ENCODE measurements around the gene MCRS1. TPM values are rescaled to one million over a fixed set of nuclear protein-coding genes. Genes with fewer than 3 reads are reported as not detected.

Gene MCRS1
- total RNA-seq, 4 donors from 2014 or later: 38.5 to 53.8 (median 41.5) TPM

DNA sequence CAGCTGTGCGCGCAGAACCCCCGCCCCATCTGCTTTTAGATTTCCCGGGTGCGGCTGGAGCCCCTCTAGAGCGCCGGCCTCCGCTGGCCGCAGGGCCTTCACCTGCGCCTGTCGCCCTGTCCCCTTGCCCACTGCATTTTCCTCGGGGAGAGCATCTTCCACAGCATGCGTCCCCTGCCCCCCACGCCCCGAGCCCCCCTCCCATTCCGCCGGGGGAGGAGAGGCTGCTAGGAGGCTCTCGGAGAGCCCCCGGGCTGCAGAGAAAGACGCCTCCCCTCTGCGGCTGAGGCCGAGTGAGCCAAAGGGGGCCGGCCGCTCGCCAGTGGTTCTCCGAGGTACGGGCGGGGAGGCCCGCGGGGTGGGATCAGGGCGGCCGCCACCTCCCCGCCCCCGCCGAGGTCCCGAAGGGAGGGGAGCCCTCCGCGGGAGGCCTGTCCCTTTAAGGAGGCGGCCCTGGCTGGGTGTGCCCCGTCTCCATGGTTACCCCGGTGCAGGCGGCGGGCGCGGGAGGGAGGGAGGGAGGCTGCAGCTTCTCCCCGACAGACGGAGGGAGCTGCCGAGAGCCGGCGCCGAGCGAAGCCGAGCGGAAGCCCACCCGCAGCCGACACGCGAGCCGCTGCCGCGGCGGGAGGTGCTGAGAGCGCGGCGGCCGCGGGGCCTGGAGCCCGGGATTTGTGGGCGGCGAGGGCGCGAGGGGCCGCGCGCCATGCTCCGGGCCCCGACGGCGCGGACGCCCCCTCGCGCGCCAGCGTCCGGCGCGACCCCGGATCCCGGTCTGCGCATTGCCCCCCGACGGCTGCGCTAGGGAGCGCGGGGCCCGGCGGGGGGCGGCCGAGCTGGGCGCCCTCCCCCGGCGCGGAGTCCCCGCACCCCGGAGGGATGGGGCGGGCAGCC is 29.2 kb downstream of the MCRS1 start, which contains the start of gene KCNH3:
Gene KCNH3 (plus strand): TSS at position 521 of the 894 bp plus-strand sequence. CDS start 387 bp downstream, outside the sequence.
- intact Hi-C loops (cut with DNase I; ENCODE audit: low total_unique reads): no loop called here
- 0% methylated on average over 14 to 49 of the region's 107 CpGs for WGBS, 2 donors
- TF ChIP-seq POLR2A (IDR thresholded peaks at IDR 0.05): no peak
- TF ChIP-seq, protein P1, sequence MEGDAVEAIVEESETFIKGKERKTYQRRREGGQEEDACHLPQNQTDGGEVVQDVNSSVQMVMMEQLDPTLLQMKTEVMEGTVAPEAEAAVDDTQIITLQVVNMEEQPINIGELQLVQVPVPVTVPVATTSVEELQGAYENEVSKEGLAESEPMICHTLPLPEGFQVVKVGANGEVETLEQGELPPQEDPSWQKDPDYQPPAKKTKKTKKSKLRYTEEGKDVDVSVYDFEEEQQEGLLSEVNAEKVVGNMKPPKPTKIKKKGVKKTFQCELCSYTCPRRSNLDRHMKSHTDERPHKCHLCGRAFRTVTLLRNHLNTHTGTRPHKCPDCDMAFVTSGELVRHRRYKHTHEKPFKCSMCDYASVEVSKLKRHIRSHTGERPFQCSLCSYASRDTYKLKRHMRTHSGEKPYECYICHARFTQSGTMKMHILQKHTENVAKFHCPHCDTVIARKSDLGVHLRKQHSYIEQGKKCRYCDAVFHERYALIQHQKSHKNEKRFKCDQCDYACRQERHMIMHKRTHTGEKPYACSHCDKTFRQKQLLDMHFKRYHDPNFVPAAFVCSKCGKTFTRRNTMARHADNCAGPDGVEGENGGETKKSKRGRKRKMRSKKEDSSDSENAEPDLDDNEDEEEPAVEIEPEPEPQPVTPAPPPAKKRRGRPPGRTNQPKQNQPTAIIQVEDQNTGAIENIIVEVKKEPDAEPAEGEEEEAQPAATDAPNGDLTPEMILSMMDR (IDR thresholded peaks at IDR 0.05): no peak
- H3K4me3 ChIP-seq (ENCODE audit: low read depth, poor library complexity, severe bottlenecking): peak within 1 kb of the TSS; percentile 22
- DNase-seq (ENCODE audit: low spot score in 2 of 2): peak; percentile 77 to 96

DNA sequence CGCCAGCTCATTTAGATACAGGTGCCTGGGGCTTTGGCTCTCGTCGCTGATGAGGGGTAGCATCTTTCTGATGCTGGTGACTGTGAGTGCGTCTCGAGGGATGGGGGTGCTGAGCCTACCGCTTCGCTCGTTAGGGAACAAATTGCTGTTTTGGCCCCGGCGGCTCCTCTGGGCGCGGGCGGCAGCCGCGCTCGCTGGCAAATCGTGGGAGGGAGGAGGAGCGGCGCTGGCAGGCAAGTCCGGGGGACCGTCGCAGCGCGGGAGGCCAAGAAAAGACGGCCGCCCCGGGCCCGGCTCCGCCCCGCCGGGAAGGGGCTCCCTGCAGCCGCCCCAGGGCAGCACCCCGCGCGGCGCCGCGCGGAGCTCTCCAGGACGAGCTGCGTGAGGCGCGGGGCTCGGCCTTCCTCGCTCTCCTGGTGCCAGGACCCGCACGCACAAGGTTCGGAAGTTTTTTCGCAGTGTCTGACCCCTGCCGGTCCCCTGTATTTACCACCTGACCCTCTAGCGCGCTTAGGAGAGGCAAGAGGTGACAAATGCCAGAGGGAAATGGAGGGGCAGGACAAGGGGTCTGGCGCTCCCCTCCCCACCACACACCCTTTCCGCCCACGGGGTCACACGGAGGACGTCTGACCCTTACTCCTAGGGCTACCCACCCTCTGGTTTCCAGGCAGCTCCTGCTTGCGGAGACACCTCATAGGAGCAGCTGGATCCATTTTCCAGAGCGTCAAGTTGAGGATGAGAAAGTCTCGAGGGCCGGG is 30.0 kb downstream of the MCRS1 start:
- TF ChIP-seq, protein P1 (IDR thresholded peaks at IDR 0.05): no peak
- no peak for TF ChIP-seq POLR2A (IDR thresholded peaks at IDR 0.05)
- peak overlapping the region; percentile 22 for H3K4me3 ChIP-seq (ENCODE audit: low read depth, poor library complexity, severe bottlenecking)
- intact Hi-C loops (cut with DNase I; ENCODE audit: low total_unique reads): no loop called here
- peak in 1 of 2 donors; percentile 80 for DNase-seq (ENCODE audit: low spot score in 2 of 2)
- 0 to 1% methylated on average over 19 to 21 of the region's 61 CpGs for WGBS, 2 donors

DNA sequence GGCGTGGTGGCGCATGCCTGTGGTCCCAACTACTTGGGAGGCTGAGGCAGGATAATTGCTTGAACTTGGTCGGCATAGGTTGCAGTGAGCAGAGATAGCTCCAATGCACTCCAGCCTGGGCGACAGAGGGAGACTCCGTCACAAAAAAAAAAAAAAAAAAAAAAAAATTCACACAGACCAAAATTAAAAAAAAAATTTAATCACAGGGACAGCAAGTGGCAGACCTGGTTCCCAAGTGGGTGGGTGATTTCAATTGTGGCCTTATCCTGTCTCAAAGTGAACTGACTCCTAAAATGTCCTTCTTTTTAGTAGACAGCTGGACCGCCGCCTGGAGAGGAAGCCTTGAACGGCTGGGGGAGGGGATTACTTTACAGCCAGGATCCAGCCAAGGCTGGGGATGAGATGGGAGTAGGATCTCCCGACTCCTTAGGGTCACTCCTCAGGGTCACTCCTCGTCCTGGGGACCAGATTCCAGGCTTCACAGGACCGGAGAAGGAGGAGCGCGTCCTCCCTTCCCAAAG is 30.7 kb downstream of the MCRS1 start:
- 24 to 25% methylated on average over 10 to 12 of the region's 13 CpGs for WGBS, 2 donors
- intact Hi-C loops (cut with DNase I; ENCODE audit: low total_unique reads): no loop called here
- no peak for TF ChIP-seq POLR2A (IDR thresholded peaks at IDR 0.05)
- TF ChIP-seq, protein P1 (IDR thresholded peaks at IDR 0.05): no peak
- DNase-seq (ENCODE audit: low spot score in 2 of 2): peak in 1 of 2 donors; percentile 37
- H3K4me3 ChIP-seq (ENCODE audit: low read depth, poor library complexity, severe bottlenecking): peak overlapping the region; percentile 22

- WGBS, 2 donors: 44 to 64% methylated on average over 3 of the region's 3 CpGs
- no peak for TF ChIP-seq POLR2A (IDR thresholded peaks at IDR 0.05)
- TF ChIP-seq, protein P1 (IDR thresholded peaks at IDR 0.05): no peak
- H3K4me3 ChIP-seq (ENCODE audit: low read depth, poor library complexity, severe bottlenecking): no peak overlapping the region
- intact Hi-C loops (cut with DNase I; ENCODE audit: low total_unique reads): no loop called here
- DNase-seq (ENCODE audit: low spot score in 2 of 2): no peak
Observed at GRCh38 chr12:49536526-49537071, 31.3 kb downstream of the MCRS1 start.

DNA sequence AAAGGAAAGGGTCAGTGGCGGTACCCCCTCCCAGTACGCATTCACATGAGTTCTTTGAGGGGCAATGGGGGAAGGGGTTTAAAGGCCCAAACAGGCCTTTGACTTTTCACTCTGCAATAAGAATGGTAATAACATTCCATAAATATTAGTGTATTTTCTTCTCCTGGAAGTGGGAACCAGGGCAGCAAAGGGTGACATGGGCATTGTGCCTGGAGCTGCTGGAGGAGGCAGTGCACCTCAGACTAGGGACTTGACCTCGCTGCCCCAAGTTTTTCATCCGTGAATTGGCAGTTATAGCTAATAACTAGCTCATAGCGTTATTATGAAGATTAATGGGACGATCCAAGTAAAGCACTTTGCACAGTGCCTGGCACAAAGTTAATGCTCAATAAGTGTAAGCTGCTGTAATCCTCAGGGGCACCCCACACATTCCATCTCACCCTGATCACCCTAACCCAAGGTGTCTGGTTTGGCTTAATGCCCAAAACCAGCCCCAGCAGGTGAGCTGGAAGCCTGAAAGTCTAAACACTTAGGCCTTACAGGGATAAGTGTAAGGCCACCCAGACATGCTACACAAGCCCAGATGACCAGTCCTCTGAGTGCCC is 31.9 kb downstream of the MCRS1 start:
- 83 to 85% methylated on average over 6 of the region's 6 CpGs for WGBS, 2 donors
- DNase-seq (ENCODE audit: low spot score in 2 of 2): peak in 1 of 2 donors; percentile 61
- TF ChIP-seq POLR2A (IDR thresholded peaks at IDR 0.05): no peak
- TF ChIP-seq, protein P1 (IDR thresholded peaks at IDR 0.05): no peak

More for the DNA sequence above, 31.9 kb downstream of the MCRS1 start:
- intact Hi-C loops (cut with DNase I; ENCODE audit: low total_unique reads): no loop called here
- no peak overlapping the region for H3K4me3 ChIP-seq (ENCODE audit: low read depth, poor library complexity, severe bottlenecking)
